Measurements from ENCODE around the gene LRRC2.

DNA sequence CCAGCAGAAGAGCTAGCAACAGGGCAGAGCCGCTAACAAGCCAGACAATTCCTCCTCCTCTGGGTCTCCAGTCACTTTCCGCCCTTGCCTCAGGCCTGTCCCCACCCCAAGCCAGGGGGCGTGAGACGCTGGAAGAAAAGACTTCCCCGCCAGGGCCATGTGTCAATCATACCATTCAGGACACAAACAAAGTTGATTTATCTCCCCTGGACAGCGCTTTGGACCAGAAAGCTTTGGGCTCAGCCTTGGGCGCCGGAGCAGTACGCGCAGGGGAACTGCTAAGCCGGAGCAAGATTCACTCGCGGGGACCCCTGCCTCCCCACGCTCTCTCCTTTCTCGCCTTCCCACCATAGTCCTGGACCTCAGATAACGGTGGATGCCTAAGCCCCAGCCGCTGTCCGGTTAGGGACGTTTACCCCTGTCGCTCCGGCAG is 479 bp downstream of the LRRC2 start:
- no peak for TF ChIP-seq GABPA (IDR thresholded peaks at IDR 0.05; ENCODE audit: low read depth)
- TF ChIP-seq, protein P1, sequence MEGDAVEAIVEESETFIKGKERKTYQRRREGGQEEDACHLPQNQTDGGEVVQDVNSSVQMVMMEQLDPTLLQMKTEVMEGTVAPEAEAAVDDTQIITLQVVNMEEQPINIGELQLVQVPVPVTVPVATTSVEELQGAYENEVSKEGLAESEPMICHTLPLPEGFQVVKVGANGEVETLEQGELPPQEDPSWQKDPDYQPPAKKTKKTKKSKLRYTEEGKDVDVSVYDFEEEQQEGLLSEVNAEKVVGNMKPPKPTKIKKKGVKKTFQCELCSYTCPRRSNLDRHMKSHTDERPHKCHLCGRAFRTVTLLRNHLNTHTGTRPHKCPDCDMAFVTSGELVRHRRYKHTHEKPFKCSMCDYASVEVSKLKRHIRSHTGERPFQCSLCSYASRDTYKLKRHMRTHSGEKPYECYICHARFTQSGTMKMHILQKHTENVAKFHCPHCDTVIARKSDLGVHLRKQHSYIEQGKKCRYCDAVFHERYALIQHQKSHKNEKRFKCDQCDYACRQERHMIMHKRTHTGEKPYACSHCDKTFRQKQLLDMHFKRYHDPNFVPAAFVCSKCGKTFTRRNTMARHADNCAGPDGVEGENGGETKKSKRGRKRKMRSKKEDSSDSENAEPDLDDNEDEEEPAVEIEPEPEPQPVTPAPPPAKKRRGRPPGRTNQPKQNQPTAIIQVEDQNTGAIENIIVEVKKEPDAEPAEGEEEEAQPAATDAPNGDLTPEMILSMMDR (IDR thresholded peaks at IDR 0.05; ENCODE audit: insufficient read depth, low read length), result no peak

All from HL-60 (cell line).